ENCODE results near the gene SNX21. TPM values are rescaled to one million over a fixed set of nuclear protein-coding genes. Genes with fewer than 3 reads are reported as not detected.

SNX21 gene
- total and polyA plus RNA-seq, 9 of the 15 experiments (the other 6 are each of a cell fraction or from before 2014, with no cell fraction given): 0.10 to 1.2 (median 0.42) TPM

DNA sequence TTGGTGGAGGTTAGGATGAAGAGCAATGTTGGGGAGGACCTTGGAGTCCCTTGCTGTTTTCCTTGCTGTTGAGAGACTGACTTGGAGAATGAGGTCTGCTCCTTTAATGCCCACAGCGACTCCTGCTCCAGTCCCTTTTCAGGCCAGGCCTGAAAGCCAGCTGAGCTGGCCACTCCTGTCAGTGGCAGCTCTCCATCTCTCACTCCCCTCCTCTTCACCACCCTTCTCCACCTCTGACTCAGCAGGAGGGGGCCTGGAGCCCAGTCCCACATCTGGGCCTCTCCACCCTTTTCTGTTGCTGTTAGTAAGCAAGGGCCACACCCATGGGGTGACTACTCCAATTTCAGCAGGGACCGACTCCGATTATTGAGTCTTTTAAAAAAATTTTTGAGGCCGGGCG is 2.2 kb downstream of the SNX21 start (continued):
- TF ChIP-seq, protein P1, sequence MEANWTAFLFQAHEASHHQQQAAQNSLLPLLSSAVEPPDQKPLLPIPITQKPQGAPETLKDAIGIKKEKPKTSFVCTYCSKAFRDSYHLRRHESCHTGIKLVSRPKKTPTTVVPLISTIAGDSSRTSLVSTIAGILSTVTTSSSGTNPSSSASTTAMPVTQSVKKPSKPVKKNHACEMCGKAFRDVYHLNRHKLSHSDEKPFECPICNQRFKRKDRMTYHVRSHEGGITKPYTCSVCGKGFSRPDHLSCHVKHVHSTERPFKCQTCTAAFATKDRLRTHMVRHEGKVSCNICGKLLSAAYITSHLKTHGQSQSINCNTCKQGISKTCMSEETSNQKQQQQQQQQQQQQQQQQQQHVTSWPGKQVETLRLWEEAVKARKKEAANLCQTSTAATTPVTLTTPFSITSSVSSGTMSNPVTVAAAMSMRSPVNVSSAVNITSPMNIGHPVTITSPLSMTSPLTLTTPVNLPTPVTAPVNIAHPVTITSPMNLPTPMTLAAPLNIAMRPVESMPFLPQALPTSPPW (CRISPR knock-in tag; IDR thresholded peaks at IDR 0.05): peak; percentile 50; the same call in 1 of the 2 replicates
- TF ChIP-seq FOXM1 (IDR thresholded peaks at IDR 0.05; ENCODE audit: low read depth) (no peak), FOXM1 (CRISPR knock-in tag; IDR thresholded peaks at IDR 0.05; ENCODE audit: low read depth) (no peak), JUND (IDR thresholded peaks at IDR 0.05; ENCODE audit: borderline replicate concordance, low read depth, low read length) (peak; percentile 74), JUND (tag; IDR thresholded peaks at IDR 0.05; ENCODE audit: borderline replicate concordance, low read depth, low read length) (peak; percentile 45; the same call in 1 of the 3 replicates), MTA2 (IDR thresholded peaks at IDR 0.05; ENCODE audit: low read depth) (0 out of 2 replicates have a peak, but pooled peaks have one; percentile 21), ARID1B (IDR thresholded peaks at IDR 0.05) (peak; percentile 46), LEF1 (IDR thresholded peaks at IDR 0.05) (0 out of 2 replicates have a peak, but pooled peaks have one; percentile 29), MAZ (CRISPR knock-in tag; conservative IDR thresholded peaks at IDR 0.05 in 1 of 2, IDR thresholded peaks at IDR 0.05 in 1 of 2) (peak in 1 of 2 experiments; percentile 42; a peak in 1 of 4 replicates), ZNF316 (IDR thresholded peaks at IDR 0.05) (peak; percentile 76), C11orf30 (IDR thresholded peaks at IDR 0.05; ENCODE audit: low read depth) (peak; percentile 75), HINFP (tag; conservative IDR thresholded peaks at IDR 0.05; ENCODE audit: low read depth) (no peak), SMARCA4 (IDR thresholded peaks at IDR 0.05) (peak; percentile 51; the same call in 1 of the 2 replicates), CTBP1 (IDR thresholded peaks at IDR 0.05; ENCODE audit: borderline replicate concordance) (peak; percentile 68; the same call in 1 of the 2 replicates), NFE2 (IDR thresholded peaks at IDR 0.05; ENCODE audit: low read depth) (peak; percentile 67; the same call in 1 of the 2 replicates), UBTF (IDR thresholded peaks at IDR 0.05; ENCODE audit: borderline replicate concordance in 1 of 2, low read depth in 2 of 2, low read length in 2 of 2) (0 out of 4 replicates have a peak, but pooled peaks of 1 of the 2 experiments have one; percentile 45), ZNF384 (IDR thresholded peaks at IDR 0.05; ENCODE audit: low read depth, low read length) (peak; percentile 8; the same call in 1 of the 2 replicates)
- TF ChIP-seq, protein P2, sequence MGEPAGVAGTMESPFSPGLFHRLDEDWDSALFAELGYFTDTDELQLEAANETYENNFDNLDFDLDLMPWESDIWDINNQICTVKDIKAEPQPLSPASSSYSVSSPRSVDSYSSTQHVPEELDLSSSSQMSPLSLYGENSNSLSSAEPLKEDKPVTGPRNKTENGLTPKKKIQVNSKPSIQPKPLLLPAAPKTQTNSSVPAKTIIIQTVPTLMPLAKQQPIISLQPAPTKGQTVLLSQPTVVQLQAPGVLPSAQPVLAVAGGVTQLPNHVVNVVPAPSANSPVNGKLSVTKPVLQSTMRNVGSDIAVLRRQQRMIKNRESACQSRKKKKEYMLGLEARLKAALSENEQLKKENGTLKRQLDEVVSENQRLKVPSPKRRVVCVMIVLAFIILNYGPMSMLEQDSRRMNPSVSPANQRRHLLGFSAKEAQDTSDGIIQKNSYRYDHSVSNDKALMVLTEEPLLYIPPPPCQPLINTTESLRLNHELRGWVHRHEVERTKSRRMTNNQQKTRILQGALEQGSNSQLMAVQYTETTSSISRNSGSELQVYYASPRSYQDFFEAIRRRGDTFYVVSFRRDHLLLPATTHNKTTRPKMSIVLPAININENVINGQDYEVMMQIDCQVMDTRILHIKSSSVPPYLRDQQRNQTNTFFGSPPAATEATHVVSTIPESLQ (CRISPR knock-in tag; IDR thresholded peaks at IDR 0.05): no peak
